HepG2 (cell line): Measurements from ENCODE around the gene TUBA4A. TPM values are rescaled to one million over a fixed set of nuclear protein-coding genes. Genes with fewer than 3 reads are reported as not detected.
A peak's percentile ranks its signal among the peaks of the same experiment; 100 is the strongest.

ENCODE experiments used
- AHR ChIP-seq: IDR thresholded peaks from 2 replicates; pipeline ENCODE4 v1.6.1; 2018; ENCODE audit warnings: missing genetic modification reagents, missing compliant biosample characterization
- GFI1 ChIP-seq: sonication (generic); formaldehyde crosslinking; IDR thresholded peaks from 2 replicates; pipeline ENCODE4 v1.5.0; 2020; ENCODE audit warnings: missing genetic modification reagents, mild to moderate bottlenecking, borderline replicate concordance
- NFE2 ChIP-seq: sonication (generic); formaldehyde crosslinking; IDR thresholded peaks from 2 replicates; pipeline ENCODE4 v1.4.0; 2020; ENCODE audit warnings: missing genetic modification reagents
- PHF21A ChIP-seq: sonication (generic); formaldehyde crosslinking; IDR thresholded peaks from 2 replicates; pipeline ENCODE4 v1.5.0; 2020; ENCODE audit warnings: mild to moderate bottlenecking, missing genetic modification reagents
- POGZ ChIP-seq: sonication (generic); formaldehyde crosslinking; IDR thresholded peaks from 2 replicates; pipeline ENCODE4 v1.4.0; 2020; ENCODE audit warnings: mild to moderate bottlenecking, missing genetic modification reagents
- SP4 ChIP-seq: sonication (generic); formaldehyde crosslinking; IDR thresholded peaks from 2 replicates; pipeline ENCODE4 v1.8.1; 2023; ENCODE audit warnings: mild to moderate bottlenecking, missing genetic modification reagents
- STAG1 ChIP-seq: sonication (generic); formaldehyde crosslinking; IDR thresholded peaks from 2 replicates; pipeline ENCODE4 v1.4.0; 2020; ENCODE audit warnings: missing genetic modification reagents
- TBX2 ChIP-seq: sonication (generic); formaldehyde crosslinking; IDR thresholded peaks from 2 replicates; pipeline ENCODE4 v1.5.0; 2020; ENCODE audit warnings: missing genetic modification reagents, mild to moderate bottlenecking, borderline replicate concordance
- ZBTB39 ChIP-seq: sonication (generic); formaldehyde crosslinking; IDR thresholded peaks from 2 replicates; pipeline ENCODE4 v1.5.0; 2020; ENCODE audit warnings: missing genetic modification reagents
- ZFP37 ChIP-seq: sonication (generic); formaldehyde crosslinking; IDR thresholded peaks from 2 replicates; pipeline ENCODE4 v1.4.0; 2020; ENCODE audit warnings: missing genetic modification reagents, borderline replicate concordance
- ZNF224 ChIP-seq: sonication (generic); formaldehyde crosslinking; IDR thresholded peaks from 2 replicates; pipeline ENCODE4 v1.5.0; 2020; ENCODE audit warnings: mild to moderate bottlenecking, missing genetic modification reagents
- ZNF230 ChIP-seq: sonication (generic); formaldehyde crosslinking; IDR thresholded peaks from 2 replicates; pipeline ENCODE4 v1.4.0; 2020; ENCODE audit warnings: mild to moderate bottlenecking, missing genetic modification reagents
- ZNF253 ChIP-seq: sonication (generic); formaldehyde crosslinking; IDR thresholded peaks from 2 replicates; pipeline ENCODE4 v1.8.0; 2022; ENCODE audit warnings: mild to moderate bottlenecking, missing genetic modification reagents, borderline replicate concordance
- ZNF263 ChIP-seq: sonication (generic); formaldehyde crosslinking; IDR thresholded peaks from 2 replicates; pipeline ENCODE4 v1.4.0; 2020; ENCODE audit warnings: missing genetic modification reagents
- ZNF777 ChIP-seq: sonication (generic); formaldehyde crosslinking; IDR thresholded peaks from 2 replicates; pipeline ENCODE4 v1.4.0; 2020; ENCODE audit warnings: missing genetic modification reagents
- ZNF800 ChIP-seq: sonication (generic); formaldehyde crosslinking; IDR thresholded peaks from 2 replicates; pipeline ENCODE4 v1.4.0; 2020; ENCODE audit warnings: missing genetic modification reagents
- ZNF850 ChIP-seq: sonication (generic); formaldehyde crosslinking; conservative IDR thresholded peaks from 2 replicates; pipeline ENCODE4 v1.9.0; 2021; ENCODE audit warnings: mild to moderate bottlenecking, missing genetic modification reagents
- polyA plus RNA-seq, 8 experiments: library from polyadenylated mRNA; depleted of rRNA in 3 of 8; stranded (reverse) in 7 of 8; unstranded in 1 of 8; fragments of >200 nt; fragmentation: Illumina TruSeq in 4 of 8; extraction: Trizol in 4 of 8; gene quantifications; 2 replicates each; pipeline versions ENCODE4 v1.2.1 to v1.2.3, GENCODE V29; 2011 to 2016; ENCODE audit warnings: low read depth in 4 of 8, missing spikeins in 1 of 8, mixed read lengths in 1 of 8; ENCODE audit not compliant: insufficient read depth in 1 of 8
- total RNA-seq, 5 experiments: library from RNA; depleted of rRNA; stranded (reverse); fragments of >200 nt; fragmentation: Illumina TruSeq; extraction: Trizol; gene quantifications; 2 replicates each; pipeline ENCODE4 v1.2.3, GENCODE V29; 2016; ENCODE audit warnings: low read depth in 1 of 5
- TF ChIP-seq, protein P1 (sequence below): IDR thresholded peaks from 2 replicates; pipeline ENCODE4 v1.6.1; 2016
- TF ChIP-seq, protein P2 (sequence below): sonication (generic); formaldehyde crosslinking; IDR thresholded peaks from 2 replicates; pipeline ENCODE4 v1.8.0; 2022; ENCODE audit warnings: mild to moderate bottlenecking, missing genetic modification reagents, moderate library complexity
- TF ChIP-seq, protein P3 (sequence below): sonication (generic); formaldehyde crosslinking; IDR thresholded peaks from 2 replicates; pipeline ENCODE4 v1.5.1; 2020; ENCODE audit warnings: mild to moderate bottlenecking, missing genetic modification reagents, moderate library complexity

Gene TUBA4A
- total and polyA plus RNA-seq, 2 of the 13 experiments (the other 11 are each of a cell fraction or from before 2014, with no cell fraction given), result 1.3 to 12.7 TPM

- TF ChIP-seq, protein P1, sequence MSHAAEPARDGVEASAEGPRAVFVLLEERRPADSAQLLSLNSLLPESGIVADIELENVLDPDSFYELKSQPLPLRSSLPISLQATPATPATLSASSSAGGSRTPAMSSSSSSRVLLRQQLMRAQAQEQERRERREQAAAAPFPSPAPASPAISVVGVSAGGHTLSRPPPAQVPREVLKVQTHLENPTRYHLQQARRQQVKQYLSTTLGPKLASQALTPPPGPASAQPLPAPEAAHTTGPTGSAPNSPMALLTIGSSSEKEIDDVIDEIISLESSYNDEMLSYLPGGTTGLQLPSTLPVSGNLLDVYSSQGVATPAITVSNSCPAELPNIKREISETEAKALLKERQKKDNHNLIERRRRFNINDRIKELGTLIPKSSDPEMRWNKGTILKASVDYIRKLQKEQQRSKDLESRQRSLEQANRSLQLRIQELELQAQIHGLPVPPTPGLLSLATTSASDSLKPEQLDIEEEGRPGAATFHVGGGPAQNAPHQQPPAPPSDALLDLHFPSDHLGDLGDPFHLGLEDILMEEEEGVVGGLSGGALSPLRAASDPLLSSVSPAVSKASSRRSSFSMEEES (CRISPR knock-in tag), result 0 out of 2 replicates have a peak, but pooled peaks have one; percentile 23
- TF ChIP-seq TBX2 (CRISPR knock-in tag) (no peak), ZBTB39 (CRISPR knock-in tag) (no peak), ZFP37 (CRISPR knock-in tag) (peak; percentile 74; the same call in 1 of the 2 replicates), ZNF263 (peak; percentile 17; the same call in 1 of the 2 replicates), STAG1 (peak; percentile 31), POGZ (no peak), ZNF800 (peak; percentile 77; the same call in 1 of the 2 replicates), ZNF850 (CRISPR knock-in tag) (no peak), ZNF777 (CRISPR knock-in tag) (peak; percentile 39; the same call in 1 of the 2 replicates), PHF21A (CRISPR knock-in tag) (0 out of 2 replicates have a peak, but pooled peaks have one; percentile 3), ZNF253 (CRISPR knock-in tag) (0 out of 2 replicates have a peak, but pooled peaks have one; percentile 9), AHR (CRISPR knock-in tag) (no peak), ZNF230 (CRISPR knock-in tag) (no peak), GFI1 (CRISPR knock-in tag) (0 out of 2 replicates have a peak, but pooled peaks have one; percentile 3), ZNF224 (peak; percentile 22; the same call in 1 of the 2 replicates), NFE2 (CRISPR knock-in tag) (no peak), SP4 (CRISPR knock-in tag) (no peak)
- TF ChIP-seq, protein P2, sequence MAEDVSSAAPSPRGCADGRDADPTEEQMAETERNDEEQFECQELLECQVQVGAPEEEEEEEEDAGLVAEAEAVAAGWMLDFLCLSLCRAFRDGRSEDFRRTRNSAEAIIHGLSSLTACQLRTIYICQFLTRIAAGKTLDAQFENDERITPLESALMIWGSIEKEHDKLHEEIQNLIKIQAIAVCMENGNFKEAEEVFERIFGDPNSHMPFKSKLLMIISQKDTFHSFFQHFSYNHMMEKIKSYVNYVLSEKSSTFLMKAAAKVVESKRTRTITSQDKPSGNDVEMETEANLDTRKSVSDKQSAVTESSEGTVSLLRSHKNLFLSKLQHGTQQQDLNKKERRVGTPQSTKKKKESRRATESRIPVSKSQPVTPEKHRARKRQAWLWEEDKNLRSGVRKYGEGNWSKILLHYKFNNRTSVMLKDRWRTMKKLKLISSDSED, result no peak
- TF ChIP-seq, protein P3, sequence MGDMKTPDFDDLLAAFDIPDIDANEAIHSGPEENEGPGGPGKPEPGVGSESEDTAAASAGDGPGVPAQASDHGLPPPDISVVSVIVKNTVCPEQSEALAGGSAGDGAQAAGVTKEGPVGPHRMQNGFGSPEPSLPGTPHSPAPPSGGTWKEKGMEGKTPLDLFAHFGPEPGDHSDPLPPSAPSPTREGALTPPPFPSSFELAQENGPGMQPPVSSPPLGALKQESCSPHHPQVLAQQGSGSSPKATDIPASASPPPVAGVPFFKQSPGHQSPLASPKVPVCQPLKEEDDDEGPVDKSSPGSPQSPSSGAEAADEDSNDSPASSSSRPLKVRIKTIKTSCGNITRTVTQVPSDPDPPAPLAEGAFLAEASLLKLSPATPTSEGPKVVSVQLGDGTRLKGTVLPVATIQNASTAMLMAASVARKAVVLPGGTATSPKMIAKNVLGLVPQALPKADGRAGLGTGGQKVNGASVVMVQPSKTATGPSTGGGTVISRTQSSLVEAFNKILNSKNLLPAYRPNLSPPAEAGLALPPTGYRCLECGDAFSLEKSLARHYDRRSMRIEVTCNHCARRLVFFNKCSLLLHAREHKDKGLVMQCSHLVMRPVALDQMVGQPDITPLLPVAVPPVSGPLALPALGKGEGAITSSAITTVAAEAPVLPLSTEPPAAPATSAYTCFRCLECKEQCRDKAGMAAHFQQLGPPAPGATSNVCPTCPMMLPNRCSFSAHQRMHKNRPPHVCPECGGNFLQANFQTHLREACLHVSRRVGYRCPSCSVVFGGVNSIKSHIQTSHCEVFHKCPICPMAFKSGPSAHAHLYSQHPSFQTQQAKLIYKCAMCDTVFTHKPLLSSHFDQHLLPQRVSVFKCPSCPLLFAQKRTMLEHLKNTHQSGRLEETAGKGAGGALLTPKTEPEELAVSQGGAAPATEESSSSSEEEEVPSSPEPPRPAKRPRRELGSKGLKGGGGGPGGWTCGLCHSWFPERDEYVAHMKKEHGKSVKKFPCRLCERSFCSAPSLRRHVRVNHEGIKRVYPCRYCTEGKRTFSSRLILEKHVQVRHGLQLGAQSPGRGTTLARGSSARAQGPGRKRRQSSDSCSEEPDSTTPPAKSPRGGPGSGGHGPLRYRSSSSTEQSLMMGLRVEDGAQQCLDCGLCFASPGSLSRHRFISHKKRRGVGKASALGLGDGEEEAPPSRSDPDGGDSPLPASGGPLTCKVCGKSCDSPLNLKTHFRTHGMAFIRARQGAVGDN (CRISPR knock-in tag), result peak; percentile 94
Measured at GRCh38 chr2:219230059-219230540, 23.6 kb downstream of the TUBA4A start (continued).
